ENCODE measurements around the gene PCDHGC4. TPM values are rescaled to one million over a fixed set of nuclear protein-coding genes. Genes with fewer than 3 reads are reported as not detected.

Gene PCDHGC4
- total and polyA plus RNA-seq, 2 of the 13 experiments (the other 11 are each of a cell fraction or from before 2014, with no cell fraction given) = 0.07 TPM; not detected in 1

GRCh38 chr5:141524604-141525597 is 40.1 kb downstream of the PCDHGC4 start (continued):
- TF ChIP-seq ZNF407 (CRISPR knock-in tag; IDR thresholded peaks at IDR 0.05; ENCODE audit: not compliant biosample characterization) = no peak
- 0 out of 2 replicates have a peak, but pooled peaks have one; percentile 18 for TF ChIP-seq GMEB1 (CRISPR knock-in tag; IDR thresholded peaks at IDR 0.05; ENCODE audit: borderline replicate concordance)
- no peak for TF ChIP-seq REST (IDR thresholded peaks at IDR 0.05; ENCODE audit: borderline replicate concordance in 1 of 2, low read depth in 1 of 2, low read length in 2 of 2)
- no peak for TF ChIP-seq MTF2 (CRISPR knock-in tag; IDR thresholded peaks at IDR 0.05; ENCODE audit: borderline replicate concordance)
- no peak for TF ChIP-seq NCOA2 (CRISPR knock-in tag; IDR thresholded peaks at IDR 0.05)
- no peak for TF ChIP-seq FUBP1 (CRISPR knock-in tag; IDR thresholded peaks at IDR 0.05; ENCODE audit: borderline replicate concordance)
- TF ChIP-seq KLF15 (CRISPR knock-in tag; IDR thresholded peaks at IDR 0.05; ENCODE audit: borderline replicate concordance) = no peak
- no peak for TF ChIP-seq KLF16 (CRISPR knock-in tag; IDR thresholded peaks at IDR 0.05)

Data from HepG2 (cell line).